ENCODE data around the gene CHD5. TPM values are rescaled to one million over a fixed set of nuclear protein-coding genes. Genes with fewer than 3 reads are reported as not detected.

CHD5 gene
- total and polyA plus RNA-seq, 2 of the 13 experiments (the other 11 are each of a cell fraction or from before 2014, with no cell fraction given), result 0.02 to 0.21 TPM

GRCh38 chr1:6154525-6155319 is 25.4 kb downstream of the CHD5 start:
- intact Hi-C loops (cut with micrococcal nuclease; ENCODE audit: unreplicated experiment) (no loop called here), in situ Hi-C loops (cut with HindIII; ENCODE audit: extremely low pct_ligation_motif_present, low pct_unique_long_range_greater_than_20kb) (no loop called here)
- Histone ChIP-seq H4K20me1 (ENCODE audit: insufficient read depth, low read length) (no peaks in the 10 kb centered on the region; the same call in 1 of the 2 replicates), H2AFZ (ENCODE audit: low read length) (no peak overlapping the region), H3K9ac (ENCODE audit: insufficient read depth, low read depth, low read length) (no peak overlapping the region), H3K27ac (ENCODE audit: extremely low read length, insufficient read depth, low read length) (no peak overlapping the region), H3K4me3 (replicated peaks in 1 of 3; ENCODE audit: insufficient read depth in 1 of 3, low read depth in 2 of 3, low read length in 3 of 3) (no peak overlapping the region), H3K36me3 (replicated peaks in 1 of 2; ENCODE audit: control insufficient read depth in 1 of 2, insufficient read depth in 2 of 2, low read length in 2 of 2) (no peaks in the 10 kb centered on the region), H3K79me2 (ENCODE audit: insufficient read depth, low read length) (no peaks in the 10 kb centered on the region), H3K9me3 (ENCODE audit: low read length) (no peaks in the 10 kb centered on the region), H3K27me3 (ENCODE audit: control insufficient read depth in 1 of 2, insufficient read depth in 2 of 2, low read length in 2 of 2) (peaks cover 14 to 61% of the 10 kb centered on the region in 2 experiments), H3K4me1 (ENCODE audit: insufficient read depth, low read length) (peaks cover 22% of the 10 kb centered on the region), H3K4me2 (ENCODE audit: low read depth, low read length) (no peak overlapping the region)
- ATAC-seq, result no peak
- no TSS peak for BruUV-seq (replicated peaks)
- ChIA-PET POLR2A (no interaction called here), CTCF (ENCODE audit: low intra/inter-chr PET ratio, low total read pairs) (no interaction called here)
- DNase-seq (ENCODE audit: low spot score), result no peak
- no peak for FAIRE-seq
- TF ChIP-seq ZSCAN25 (CRISPR knock-in tag; IDR thresholded peaks at IDR 0.05) (no peak), KLF11 (CRISPR knock-in tag; IDR thresholded peaks at IDR 0.05) (no peak), GPBP1L1 (CRISPR knock-in tag; IDR thresholded peaks at IDR 0.05) (no peak), GATAD2A (CRISPR knock-in tag; IDR thresholded peaks at IDR 0.05) (no peak), ZNF296 (CRISPR knock-in tag; conservative IDR thresholded peaks at IDR 0.05) (no peak), ZBTB2 (CRISPR knock-in tag; IDR thresholded peaks at IDR 0.05; ENCODE audit: low read depth) (no peak), CCAR2 (optimal IDR thresholded peaks at IDR 0.05; ENCODE audit: low read depth, low read length) (no peak), MAFK (conservative IDR thresholded peaks at IDR 0.05 in 1 of 2, IDR thresholded peaks at IDR 0.05 in 1 of 2; ENCODE audit: low read length in 2 of 2) (no peak), ZNF800 (CRISPR knock-in tag; IDR thresholded peaks at IDR 0.05) (no peak), NFE2L2 (IDR thresholded peaks at IDR 0.05; ENCODE audit: low read length) (no peak), ZSCAN30 (CRISPR knock-in tag; IDR thresholded peaks at IDR 0.05) (no peak), ELF4 (CRISPR knock-in tag; IDR thresholded peaks at IDR 0.05; ENCODE audit: borderline replicate concordance) (no peak), DMTF1 (CRISPR knock-in tag; IDR thresholded peaks at IDR 0.05) (no peak), PRMT3 (CRISPR knock-in tag; IDR thresholded peaks at IDR 0.05; ENCODE audit: borderline replicate concordance, low read depth) (no peak), ZFP62 (CRISPR knock-in tag; IDR thresholded peaks at IDR 0.05) (no peak), NR2F1 (CRISPR knock-in tag; IDR thresholded peaks at IDR 0.05) (no peak), HOXA7 (CRISPR knock-in tag; IDR thresholded peaks at IDR 0.05) (no peak)
- 0% methylated on average over 3 of the region's 26 CpGs for WGBS (ENCODE audit: low lambda C conversion rate)

All from HepG2 (cell line).